ENCODE data around the gene DAG1. TPM values are rescaled to one million over a fixed set of nuclear protein-coding genes. Genes with fewer than 3 reads are reported as not detected.

DAG1 gene
- total RNA-seq (2022; extraction: Qiagen RNA extraction; ENCODE audit: low read depth) = 49.8 to 62.9 TPM (median 60.1 TPM) in 5 replicates

DNA sequence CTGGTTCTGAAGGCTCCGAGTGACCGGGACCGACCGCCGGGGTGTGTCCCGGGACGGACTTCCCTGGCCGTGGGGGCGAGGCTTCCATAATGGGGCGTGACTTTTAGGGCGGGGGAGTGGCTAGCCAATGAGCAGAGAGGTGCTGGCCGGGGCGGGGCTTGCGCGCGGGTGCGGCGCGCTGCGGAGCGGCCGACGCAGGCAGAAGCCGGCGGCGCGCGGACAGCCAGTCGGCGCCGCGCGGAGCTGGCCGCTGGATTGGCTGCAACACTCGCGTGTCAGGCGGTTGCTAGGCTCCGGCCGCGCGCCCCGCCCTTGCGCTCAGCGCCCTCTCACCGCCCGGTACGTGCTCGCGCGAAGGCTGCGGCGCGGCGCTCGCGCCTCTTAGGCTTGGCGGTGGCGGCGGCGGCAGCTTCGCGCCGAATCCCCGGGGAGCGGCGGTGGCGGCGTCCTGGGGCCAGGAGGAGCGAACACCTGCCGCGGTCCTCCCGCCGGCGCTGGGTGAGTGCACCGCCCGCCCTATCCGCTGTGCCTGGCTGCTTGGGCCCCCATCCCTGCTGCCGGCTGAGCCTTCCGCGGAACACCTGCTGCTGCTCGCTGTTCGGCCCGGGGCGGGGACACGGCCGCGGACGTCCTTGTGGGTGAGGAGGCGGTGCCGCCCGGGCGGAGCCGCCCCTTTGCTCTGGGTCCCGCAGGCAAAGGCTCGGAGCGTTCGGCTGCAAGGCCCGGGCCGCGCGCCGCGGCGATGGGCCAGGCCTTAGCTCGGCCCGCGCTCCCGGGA is at the start of gene DAG1:
DAG1 (plus strand) TSS at position 332 of the 778 bp plus-strand sequence. CDS start 40,268 bp downstream, outside the sequence.

DNA sequence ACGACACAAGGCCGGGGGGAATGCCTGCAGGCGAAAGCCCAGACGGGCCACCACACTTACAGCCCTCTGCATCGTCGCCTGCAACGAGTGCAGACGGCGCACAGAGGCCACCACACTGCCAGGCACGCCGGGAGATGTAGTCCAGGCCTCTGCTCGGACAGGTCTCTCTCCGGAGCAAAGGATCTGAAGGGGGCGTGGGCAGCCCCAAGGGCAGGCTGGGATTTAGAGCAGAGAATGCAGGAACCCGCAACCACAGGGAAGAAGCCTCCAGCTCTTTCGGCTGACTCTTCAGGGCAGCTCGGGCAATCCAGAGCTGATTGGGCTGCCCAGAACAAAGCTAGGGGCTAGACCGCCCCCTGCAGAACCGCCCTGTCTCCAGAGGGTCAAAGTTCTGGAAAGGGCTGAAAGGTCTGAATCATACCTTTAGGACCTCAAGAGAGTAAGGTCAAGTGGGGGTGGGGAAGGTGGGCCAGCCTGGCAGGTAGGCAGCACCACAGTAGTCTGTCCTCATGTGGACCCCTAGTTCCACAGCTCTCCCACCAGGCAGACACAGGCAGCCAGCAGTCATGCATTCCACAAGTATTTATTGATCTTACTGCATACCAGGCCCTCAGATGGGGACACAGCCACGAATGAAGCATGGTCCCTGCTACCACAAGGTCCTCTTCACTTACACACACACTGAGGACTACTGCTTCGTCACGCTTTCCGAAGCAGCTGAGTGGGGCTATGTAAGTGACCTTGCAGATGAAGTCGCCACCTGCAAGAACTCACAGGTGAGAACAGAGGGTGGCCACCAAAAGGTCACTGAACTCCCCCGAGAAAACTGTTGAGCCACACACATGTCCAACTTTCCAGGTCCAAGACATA is 47.5 kb upstream of the DAG1 start, which contains the start of gene AMT:
AMT (minus strand) TSS at position 95 of the 870 bp plus-strand sequence; CDS start at position 72, 23 bp downstream.

DNA sequence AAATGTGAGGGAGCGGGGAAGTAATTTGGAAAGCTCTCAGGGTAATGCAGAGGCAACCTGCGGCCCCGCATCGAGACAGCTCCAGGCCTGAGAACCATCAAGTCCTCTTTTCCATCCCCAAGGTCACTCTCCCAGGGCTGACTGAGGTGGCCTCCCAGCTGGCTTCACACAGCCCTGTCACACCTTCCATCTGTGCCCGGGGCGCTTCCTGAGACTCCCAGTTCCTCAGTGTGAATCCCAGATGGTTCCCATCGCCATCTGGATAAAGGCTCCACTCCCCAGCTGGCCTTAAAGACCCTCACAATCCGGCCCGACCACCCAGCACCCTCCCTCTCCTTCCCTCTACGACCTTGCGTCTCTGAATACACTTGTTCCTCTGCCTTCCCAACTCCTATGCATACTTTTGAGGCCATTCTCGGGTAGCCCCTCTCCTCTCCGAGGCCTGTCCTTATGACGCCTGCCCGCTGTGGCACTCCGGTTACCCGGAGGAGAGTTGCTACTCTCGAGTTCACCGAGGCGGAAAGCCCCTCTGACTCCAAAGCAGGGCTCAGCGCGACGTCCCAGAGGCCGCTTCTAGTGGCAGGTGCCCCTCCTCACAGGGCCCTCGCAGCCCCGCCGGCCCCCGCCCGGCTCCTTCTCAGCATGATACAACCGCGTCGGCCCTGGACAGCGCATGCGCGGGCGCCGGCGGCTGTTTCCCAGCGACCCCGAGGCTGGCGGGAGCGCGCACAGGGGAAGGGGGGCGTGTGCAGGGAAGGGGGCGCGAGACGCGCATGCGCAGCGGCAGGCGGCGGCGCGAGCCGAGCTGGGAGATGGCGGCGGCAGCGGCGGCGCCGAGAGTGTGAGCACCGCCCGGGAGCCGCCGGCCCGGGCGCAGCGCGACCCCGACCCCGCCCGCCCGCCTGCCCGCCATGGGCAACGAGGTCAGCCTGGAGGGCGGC is 83.9 kb downstream of the DAG1 start, which contains the start of gene BSN:
BSN (plus strand) TSS at position 786 of the 941 bp plus-strand sequence; CDS start at position 912, 126 bp downstream.

Other genes starting within 250 kb of the DAG1 start
- 1.8 to 2.5 TPM (median 2.0 TPM) in 5 replicates for gene C3orf62, start 193.0 kb upstream of the DAG1 start, total RNA-seq (2022; extraction: Qiagen RNA extraction; ENCODE audit: low read depth)
- gene USP4, start 130.2 kb upstream of the DAG1 start, total RNA-seq (2022; extraction: Qiagen RNA extraction; ENCODE audit: low read depth) = 11.1 to 15.8 TPM (median 13.1 TPM) in 5 replicates
- gene GPX1, start 111.9 kb upstream of the DAG1 start, total RNA-seq (2022; extraction: Qiagen RNA extraction; ENCODE audit: low read depth) = 250 to 299 TPM (median 274 TPM) in 5 replicates
- gene RHOA, start 58.3 kb upstream of the DAG1 start, total RNA-seq (2022; extraction: Qiagen RNA extraction; ENCODE audit: low read depth) = 463 to 497 TPM (median 486 TPM) in 5 replicates
- 23.0 to 25.1 TPM (median 24.1 TPM) in 5 replicates for gene TCTA, start 57.8 kb upstream of the DAG1 start, total RNA-seq (2022; extraction: Qiagen RNA extraction; ENCODE audit: low read depth)
- 0.24 to 0.62 TPM (median 0.26 TPM) in 5 replicates for gene AMT, start 47.8 kb upstream of the DAG1 start, total RNA-seq (2022; extraction: Qiagen RNA extraction; ENCODE audit: low read depth)
- 5.7 to 7.5 TPM (median 6.3 TPM) in 5 replicates for gene NICN1, start 40.9 kb upstream of the DAG1 start, total RNA-seq (2022; extraction: Qiagen RNA extraction; ENCODE audit: low read depth)
- gene BSN, start 84.2 kb downstream of the DAG1 start, total RNA-seq (2022; extraction: Qiagen RNA extraction; ENCODE audit: low read depth) = 0.16 to 0.37 TPM (median 0.17 TPM) in 5 replicates
- 60.6 to 69.3 TPM (median 65.2 TPM) in 5 replicates for gene APEH, start 204.1 kb downstream of the DAG1 start, total RNA-seq (2022; extraction: Qiagen RNA extraction; ENCODE audit: low read depth)
- 1.1 to 1.8 TPM (median 1.5 TPM) in 5 replicates for gene MST1, start 219.2 kb downstream of the DAG1 start, total RNA-seq (2022; extraction: Qiagen RNA extraction; ENCODE audit: low read depth)
- 10.6 to 16.2 TPM (median 15.8 TPM) in 5 replicates for gene RNF123, start 219.3 kb downstream of the DAG1 start, total RNA-seq (2022; extraction: Qiagen RNA extraction; ENCODE audit: low read depth)
- 0.48 to 0.91 TPM (median 0.61 TPM) in 5 replicates for gene AMIGO3, start 249.4 kb downstream of the DAG1 start, total RNA-seq (2022; extraction: Qiagen RNA extraction; ENCODE audit: low read depth)

Measured in A549 treated with DMSO at 1 μM for 4 hours (cell line).